MCF 10A (cell line): ENCODE data around the gene YARS1. TPM values are rescaled to one million over a fixed set of nuclear protein-coding genes. Genes with fewer than 3 reads are reported as not detected.

ENCODE experiments used
- BruUV-seq: library from RNA; stranded (reverse); fragments of 400-500 nt; replicated peaks from 2 replicates; lab custom pipeline; 2021; lab: Mats Ljungman, UMichigan
- CTCF ChIA-PET: fragments of 300-600 bp; sonication (Branson Sonifier 250); formaldehyde crosslinking; extraction: SDS; loops from one replicate; lab custom pipeline; 2021; ENCODE audit warnings: antibody characterized with exemption, inconsistent platforms; lab: Yijun Ruan, JAX
- POLR2A ChIA-PET: fragments of 300-600, 350-650 bp; sonication (Branson Sonifier 250); formaldehyde crosslinking; extraction: SDS; loops from one replicate; lab custom pipeline; 2020; ENCODE audit warnings: antibody characterized with exemption, inconsistent platforms; lab: Yijun Ruan, JAX
- DNase-seq: peaks from one replicate; pipeline ENCODE4 v3.0.0-alpha.2; 2018; ENCODE audit not compliant: unreplicated experiment
- H3K27ac Mint-ChIP-seq: one replicate; pipeline ENCODE4 v1.8.0; 2022; ENCODE audit warnings: mild to moderate bottlenecking, low read depth, mixed read lengths; ENCODE audit not compliant: unreplicated experiment
- H3K27me3 Mint-ChIP-seq: one replicate; pipeline ENCODE4 v1.8.0; 2022; ENCODE audit warnings: mixed read lengths; ENCODE audit not compliant: insufficient read depth, unreplicated experiment
- H3K36me3 Mint-ChIP-seq: one replicate; pipeline ENCODE4 v1.8.0; 2022; ENCODE audit warnings: mild to moderate bottlenecking, moderate library complexity, mixed read lengths; ENCODE audit not compliant: insufficient read depth, unreplicated experiment
- H3K4me1 Mint-ChIP-seq: one replicate; pipeline ENCODE4 v1.8.0; 2022; ENCODE audit warnings: mixed read lengths; ENCODE audit not compliant: insufficient read depth, unreplicated experiment
- H3K4me3 Mint-ChIP-seq: one replicate; pipeline ENCODE4 v1.8.0; 2022; ENCODE audit warnings: mild to moderate bottlenecking, moderate library complexity, mixed read lengths; ENCODE audit not compliant: unreplicated experiment
- H3K9me3 Mint-ChIP-seq: one replicate; pipeline ENCODE4 v1.8.0; 2022; ENCODE audit warnings: mixed read lengths; ENCODE audit not compliant: unreplicated experiment
- CTCF ChIP-seq: fragments of 200-600 bp; IDR thresholded peaks from one replicate; pipeline ENCODE4 v1.8.0; 2022; ENCODE audit warnings: antibody characterized with exemption, mild to moderate bottlenecking; ENCODE audit not compliant: unreplicated experiment
- intact Hi-C: fragments of 100-400 bp; cut with micrococcal nuclease; formaldehyde crosslinking; loops from 2 replicates; pipeline ENCODE4 v1.14.1; 2022
- total RNA-seq: library from RNA; stranded (reverse); gene quantifications from 2 replicates; pipeline ENCODE4 v1.2.3, GENCODE V29; 2022

YARS1 gene
- total RNA-seq, 1 experiment from 2014 or later = 372 TPM

DNA sequence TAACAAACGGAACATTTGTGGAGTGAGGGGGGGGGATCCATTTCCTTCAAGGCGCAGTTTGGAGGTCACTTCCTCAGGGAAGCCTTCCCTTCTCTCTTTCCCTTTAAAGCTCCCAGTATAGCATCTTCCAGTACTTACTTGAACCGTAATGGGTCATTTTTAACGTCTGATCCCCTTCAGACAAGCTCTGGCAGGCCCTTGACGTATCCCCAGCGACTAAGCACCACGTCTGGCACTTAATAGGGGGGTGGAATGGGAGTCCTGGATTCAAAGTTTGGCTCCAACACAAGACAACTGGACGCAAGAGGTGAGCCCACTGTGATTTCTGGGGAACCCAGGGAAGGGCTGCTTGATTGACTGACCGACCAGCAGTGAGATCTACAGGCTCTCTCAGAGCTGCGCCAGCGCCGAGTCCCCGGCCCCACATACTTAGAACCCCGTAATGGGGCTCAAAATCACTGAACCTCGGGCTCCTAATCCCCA lies 441 bp downstream of the YARS1 start:
- Mint-ChIP-seq H3K36me3 (peaks cover 22% of the 10 kb centered on the region), H3K27me3 (no peaks in the 10 kb centered on the region), H3K27ac (peak overlapping the region; percentile 87), H3K9me3 (no peaks in the 10 kb centered on the region), H3K4me3 (peak overlapping the region; percentile 87), H3K4me1 (peaks cover 27% of the 10 kb centered on the region)
- CTCF ChIA-PET = interaction anchor here (0.6 to 1.0 kb wide), 5 partner anchors 26 to 104 kb away, joined by 3 read pairs; a partner anchor contains a TSS
- intact Hi-C loops = no loop called here
- BruUV-seq = TSS peak; percentile 72
- no peak for TF ChIP-seq CTCF
- POLR2A ChIA-PET = interaction anchor here (0.7 to 3.4 kb wide), 30 partner anchors 9 to 422 kb away, joined by 3 to 18 read pairs (median 6); partner anchors contain the start of genes BSDC1, RBBP4, RNF19B and ZBTB8OS
- DNase-seq = peak; percentile 80

- DNase-seq = peak; percentile 75
- H3K4me1 Mint-ChIP-seq = peaks cover 35% of the 10 kb centered on the region
- BruUV-seq = no TSS peak
- TF ChIP-seq CTCF = no peak
- peaks cover 46% of the 10 kb centered on the region for H3K36me3 Mint-ChIP-seq
- POLR2A ChIA-PET = interaction anchor here (1.0 to 2.4 kb wide), 2 partner anchors 15 to 16 kb away, joined by 3 to 11 read pairs; no protein-coding TSS in a partner anchor
- H3K4me3 Mint-ChIP-seq = peak overlapping the region; percentile 87
- no peaks in the 10 kb centered on the region for H3K27me3 Mint-ChIP-seq
- CTCF ChIA-PET = no interaction called here
- intact Hi-C loops = no loop called here
- no peaks in the 10 kb centered on the region for H3K9me3 Mint-ChIP-seq
- peak overlapping the region; percentile 57 for H3K27ac Mint-ChIP-seq
Observed at GRCh38 chr1:32813941-32814739, 3.0 kb downstream of the YARS1 start.

GRCh38 chr1:32811917-32812316 lies 5.2 kb downstream of the YARS1 start:
- no peak overlapping the region for H3K27ac Mint-ChIP-seq
- ChIA-PET CTCF (interaction anchor here (1.6 kb wide), 1 partner anchor 100 kb away, joined by 4 read pairs; no protein-coding TSS in a partner anchor), POLR2A (interaction anchor here (0.5 to 2.3 kb wide), 2 partner anchors 23 to 894 kb away, joined by 3 to 6 read pairs; no protein-coding TSS in a partner anchor)
- peaks cover 26% of the 10 kb centered on the region for H3K4me1 Mint-ChIP-seq
- peaks cover 67% of the 10 kb centered on the region for H3K36me3 Mint-ChIP-seq
- DNase-seq = no peak
- no peak overlapping the region for H3K4me3 Mint-ChIP-seq
- intact Hi-C loops = no loop called here
- no peak for TF ChIP-seq CTCF
- no peaks in the 10 kb centered on the region for H3K9me3 Mint-ChIP-seq
- H3K27me3 Mint-ChIP-seq = no peaks in the 10 kb centered on the region
- no TSS peak for BruUV-seq

DNA sequence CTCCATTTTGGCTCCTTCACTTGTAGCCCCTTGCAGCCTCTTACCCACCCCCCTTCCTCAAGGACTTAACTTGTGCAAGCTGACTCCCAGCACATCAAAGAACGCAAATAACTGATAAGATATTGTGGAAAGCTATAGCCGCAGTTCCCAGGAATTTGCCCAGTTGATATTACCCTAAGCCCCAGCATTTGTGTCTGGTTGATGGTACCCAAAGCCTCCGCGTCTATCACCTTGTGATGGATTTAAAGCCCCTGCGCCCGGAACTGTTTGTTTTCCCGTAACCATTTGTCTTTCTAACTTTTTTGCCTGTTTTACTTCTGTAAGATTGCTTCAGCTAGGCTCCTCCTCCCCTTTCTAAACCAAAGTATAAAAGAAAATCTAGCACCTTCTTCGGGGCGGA lies 5.9 kb downstream of the YARS1 start:
- intact Hi-C loops = no loop called here
- POLR2A ChIA-PET = interaction anchor here (2.3 kb wide), 1 partner anchor 22 kb away, joined by 6 read pairs; no protein-coding TSS in a partner anchor
- no peaks in the 10 kb centered on the region for H3K9me3 Mint-ChIP-seq
- TF ChIP-seq CTCF = no peak
- H3K27ac Mint-ChIP-seq = no peak overlapping the region
- DNase-seq = no peak
- peaks cover 72% of the 10 kb centered on the region for H3K36me3 Mint-ChIP-seq
- no peaks in the 10 kb centered on the region for H3K27me3 Mint-ChIP-seq
- CTCF ChIA-PET = no interaction called here
- peaks cover 26% of the 10 kb centered on the region for H3K4me1 Mint-ChIP-seq
- BruUV-seq = no TSS peak
- H3K4me3 Mint-ChIP-seq = no peak overlapping the region
